NCI-H2171 (cell line): Measurements from ENCODE around the gene AKR7A2.

Experiments
- DNase-seq: peaks from one replicate; lab custom pipeline; 2025; lab: John Stamatoyannopoulos, UW

The AKR7A2 gene

GRCh38 chr1:19343617-19344350 is 31.8 kb upstream of the AKR7A2 start:
- no peak for DNase-seq

- no peak for DNase-seq
Measured at GRCh38 chr1:19342894-19343616, 31.1 kb upstream of the AKR7A2 start.

GRCh38 chr1:19342062-19342750 is 30.3 kb upstream of the AKR7A2 start:
- DNase-seq, result no peak

GRCh38 chr1:19341201-19342061 is 29.5 kb upstream of the AKR7A2 start:
- DNase-seq, result peak; percentile 58

- DNase-seq, result no peak
Measured at GRCh38 chr1:19340387-19340937, 28.5 kb upstream of the AKR7A2 start.

- DNase-seq, result no peak
Measured at GRCh38 chr1:19339214-19339861, 27.4 kb upstream of the AKR7A2 start.

- DNase-seq, result peak; percentile 28
Measured at GRCh38 chr1:19338323-19338762, 26.4 kb upstream of the AKR7A2 start.

GRCh38 chr1:19337289-19337688 is 25.3 kb upstream of the AKR7A2 start:
- no peak for DNase-seq

GRCh38 chr1:19336543-19336942 is 24.6 kb upstream of the AKR7A2 start:
- no peak for DNase-seq

GRCh38 chr1:19333587-19334354 is 21.8 kb upstream of the AKR7A2 start:
- DNase-seq, result no peak

- DNase-seq, result no peak
Measured at GRCh38 chr1:19332832-19333231, 20.9 kb upstream of the AKR7A2 start.

GRCh38 chr1:19331262-19331878 is 19.4 kb upstream of the AKR7A2 start:
- DNase-seq, result no peak

- peak; percentile 55 for DNase-seq
Measured at GRCh38 chr1:19330449-19331135, 18.6 kb upstream of the AKR7A2 start.

- DNase-seq, result no peak
Measured at GRCh38 chr1:19329611-19330010, 17.7 kb upstream of the AKR7A2 start.

- DNase-seq, result no peak
Measured at GRCh38 chr1:19329188-19329587, 17.2 kb upstream of the AKR7A2 start.

GRCh38 chr1:19328486-19328885 is 16.5 kb upstream of the AKR7A2 start:
- DNase-seq, result no peak

GRCh38 chr1:19327736-19328135 is 15.8 kb upstream of the AKR7A2 start:
- no peak for DNase-seq

- DNase-seq, result no peak
Measured at GRCh38 chr1:19327301-19327700, 15.4 kb upstream of the AKR7A2 start.

GRCh38 chr1:19326748-19327065 is 14.8 kb upstream of the AKR7A2 start:
- no peak for DNase-seq
